Left kidney (tissue), 2 donors: ENCODE measurements around the gene JADE1. TPM values are rescaled to one million over a fixed set of nuclear protein-coding genes. Genes with fewer than 3 reads are reported as not detected.
A peak's percentile ranks its signal among the peaks of the same experiment; 100 is the strongest.

Source experiments
- DNase-seq: peaks from one replicate; pipeline ENCODE4 v3.0.0-alpha.2; 2013
- polyA plus RNA-seq: library from polyadenylated mRNA; unstranded; fragments of 120-200 nt; gene quantifications from one replicate; pipeline ENCODE4 v1.2.1, GENCODE V29; 2013; ENCODE audit not compliant: insufficient read length

The JADE1 gene
- polyA plus RNA-seq, 1 donor = 50.3 TPM

GRCh38 chr4:128840711-128841318, 31.3 kb downstream of the JADE1 start:
- DNase-seq = no peak

- DNase-seq = no peak
Observed at GRCh38 chr4:128841402-128841801, 31.9 kb downstream of the JADE1 start.

- DNase-seq = no peak
Observed at GRCh38 chr4:128844931-128845330, 35.4 kb downstream of the JADE1 start.

- no peak for DNase-seq
Observed at GRCh38 chr4:128846063-128846462, 36.6 kb downstream of the JADE1 start.

- no peak for DNase-seq
Observed at GRCh38 chr4:128847082-128847724, 37.7 kb downstream of the JADE1 start.

GRCh38 chr4:128848461-128848860, 39.0 kb downstream of the JADE1 start:
- DNase-seq = no peak

- DNase-seq = no peak
Observed at GRCh38 chr4:128850252-128850651, 40.8 kb downstream of the JADE1 start.

GRCh38 chr4:128853741-128854140, 44.2 kb downstream of the JADE1 start:
- DNase-seq = no peak

- no peak for DNase-seq
Observed at GRCh38 chr4:128854433-128854832, 44.9 kb downstream of the JADE1 start.

GRCh38 chr4:128855621-128856020, 46.1 kb downstream of the JADE1 start:
- no peak for DNase-seq

- DNase-seq = no peak
Observed at GRCh38 chr4:128856246-128856645, 46.7 kb downstream of the JADE1 start.

- no peak for DNase-seq
Observed at GRCh38 chr4:128858879-128859671, 49.6 kb downstream of the JADE1 start.

GRCh38 chr4:128859887-128860677, 50.6 kb downstream of the JADE1 start:
- no peak for DNase-seq

- DNase-seq = no peak
Observed at GRCh38 chr4:128861856-128862518, 52.5 kb downstream of the JADE1 start.

GRCh38 chr4:128862608-128863311, 53.3 kb downstream of the JADE1 start:
- DNase-seq = no peak

GRCh38 chr4:128863312-128864075, 54.0 kb downstream of the JADE1 start:
- DNase-seq = peak; percentile 87

GRCh38 chr4:128865132-128865531, 55.6 kb downstream of the JADE1 start:
- no peak for DNase-seq

- DNase-seq = no peak
Observed at GRCh38 chr4:128866269-128866668, 56.8 kb downstream of the JADE1 start.

GRCh38 chr4:128866691-128867090, 57.2 kb downstream of the JADE1 start:
- DNase-seq = no peak

GRCh38 chr4:128868758-128869157, 59.3 kb downstream of the JADE1 start:
- no peak for DNase-seq
